H9 (cell line): Measurements from ENCODE around the gene SMC1B. TPM values are rescaled to one million over a fixed set of nuclear protein-coding genes. Genes with fewer than 3 reads are reported as not detected.

ENCODE experiments used
- DNase-seq: peaks from one replicate; pipeline ENCODE4 v3.0.0-alpha.2; 2017
- H2AFZ ChIP-seq: one replicate; pipeline ENCODE4 v1.6.1; 2013; ENCODE audit warnings: mild to moderate bottlenecking, low read length, control low read depth, moderate library complexity
- H2AK5ac ChIP-seq: 2 replicates; pipeline ENCODE4 v1.6.1; 2013; ENCODE audit warnings: low read length, control low read depth, mixed read lengths; ENCODE audit not compliant: insufficient read length
- H2BK120ac ChIP-seq: one replicate; pipeline ENCODE4 v1.6.1; 2013; ENCODE audit warnings: low read depth, mild to moderate bottlenecking, low read length, control low read depth, inconsistent platforms; ENCODE audit not compliant: poor library complexity, severe bottlenecking
- H2BK12ac ChIP-seq: 2 replicates; pipeline ENCODE4 v1.6.1; 2013; ENCODE audit warnings: low read length, control low read depth, mixed read lengths, low read depth; ENCODE audit not compliant: insufficient read length
- H2BK15ac ChIP-seq: 2 replicates; pipeline ENCODE4 v1.6.1; 2013; ENCODE audit warnings: low read depth, low read length, control low read depth
- H2BK20ac ChIP-seq: one replicate; pipeline ENCODE4 v1.6.1; 2013; ENCODE audit warnings: low read depth, mild to moderate bottlenecking, low read length, control low read depth, inconsistent platforms; ENCODE audit not compliant: poor library complexity, severe bottlenecking
- H2BK5ac ChIP-seq: 2 replicates; pipeline ENCODE4 v1.6.1; 2013; ENCODE audit warnings: low read length, control low read depth, mixed read lengths; ENCODE audit not compliant: insufficient read length
- H3K14ac ChIP-seq: 2 replicates; pipeline ENCODE4 v1.6.1; 2013; ENCODE audit warnings: low read length, control low read depth; ENCODE audit not compliant: insufficient read depth
- H3K18ac ChIP-seq: 2 replicates; pipeline ENCODE4 v1.6.1; 2013; ENCODE audit warnings: low read depth, mild to moderate bottlenecking, mixed read lengths, low read length, control low read depth; ENCODE audit not compliant: insufficient read length
- H3K23ac ChIP-seq: 2 replicates; pipeline ENCODE4 v1.6.1; 2013; ENCODE audit warnings: low read length, control low read depth, mixed read lengths, low read depth; ENCODE audit not compliant: insufficient read length
- H3K23me2 ChIP-seq: 2 replicates; pipeline ENCODE4 v1.6.1; 2013; ENCODE audit warnings: low read depth, mild to moderate bottlenecking, mixed read lengths, low read length, control low read depth; ENCODE audit not compliant: insufficient read length, poor library complexity, severe bottlenecking
- H3K27ac ChIP-seq: 2 replicates; pipeline ENCODE4 v1.5.1; 2013; ENCODE audit warnings: low read length, control low read depth, mixed read lengths, low read depth; ENCODE audit not compliant: insufficient read length
- H3K27me3 ChIP-seq: 2 replicates; pipeline ENCODE4 v1.6.1; 2013; ENCODE audit warnings: low read length, control low read depth, inconsistent platforms; ENCODE audit not compliant: insufficient read depth
- H3K4ac ChIP-seq: 2 replicates; pipeline ENCODE4 v1.6.1; 2013; ENCODE audit warnings: low read depth, mild to moderate bottlenecking, control low read depth, inconsistent platforms, low read length, moderate library complexity
- H3K4me1 ChIP-seq: 2 replicates; pipeline ENCODE4 v1.6.1; 2013; ENCODE audit warnings: low read length, control low read depth, inconsistent platforms; ENCODE audit not compliant: insufficient read depth
- H3K4me2 ChIP-seq: 2 replicates; pipeline ENCODE4 v1.6.1; 2013; ENCODE audit warnings: low read length, control low read depth, mixed read lengths; ENCODE audit not compliant: insufficient read length, insufficient read depth
- H3K56ac ChIP-seq: 2 replicates; pipeline ENCODE4 v1.6.1; 2013; ENCODE audit warnings: low read depth, mild to moderate bottlenecking, mixed read lengths, low read length, control low read depth; ENCODE audit not compliant: insufficient read length
- H3K79me1 ChIP-seq: 2 replicates; pipeline ENCODE4 v1.6.1; 2013; ENCODE audit warnings: low read depth, mild to moderate bottlenecking, moderate library complexity, low read length, control low read depth, inconsistent platforms; ENCODE audit not compliant: insufficient read depth, poor library complexity, severe bottlenecking
- H3K79me2 ChIP-seq: 2 replicates; pipeline ENCODE4 v1.6.1; 2013; ENCODE audit warnings: low read length, control low read depth, inconsistent platforms; ENCODE audit not compliant: insufficient read depth
- H3K9ac ChIP-seq: 2 replicates; pipeline ENCODE4 v1.6.1; 2013; ENCODE audit warnings: low read length, control low read depth, mixed read lengths; ENCODE audit not compliant: insufficient read length; ENCODE audit errors: extremely low read depth
- H3K9me3 ChIP-seq: one replicate; pipeline ENCODE4 v1.6.1; 2013; ENCODE audit warnings: low read depth, low read length, inconsistent platforms; ENCODE audit not compliant: control insufficient read depth
- H3T11ph ChIP-seq: one replicate; pipeline ENCODE4 v1.6.1; 2013; ENCODE audit warnings: mild to moderate bottlenecking, low read length, control low read depth, inconsistent platforms
- H4K20me1 ChIP-seq: one replicate; pipeline ENCODE4 v1.6.1; 2013; ENCODE audit not compliant: control insufficient read depth, insufficient read length, insufficient read depth
- H4K5ac ChIP-seq: 2 replicates; pipeline ENCODE4 v1.6.1; 2013; ENCODE audit warnings: low read depth, mild to moderate bottlenecking, mixed read lengths, low read length, control low read depth; ENCODE audit not compliant: insufficient read length
- H4K8ac ChIP-seq: replicated peaks from 2 replicates; pipeline ENCODE4 v1.6.1; 2013; ENCODE audit warnings: low read length, control low read depth, mixed read lengths, low read depth; ENCODE audit not compliant: insufficient read length
- H4K91ac ChIP-seq: 2 replicates; pipeline ENCODE4 v1.6.1; 2013; ENCODE audit warnings: low read depth, mild to moderate bottlenecking, moderate library complexity, mixed read lengths, low read length, control low read depth; ENCODE audit not compliant: insufficient read length
- H3K27ac Mint-ChIP-seq, 3 experiments: 2 replicates in 2 of 3; 3 replicates in 1 of 3; pipeline ENCODE4 v1.8.0; 2020 to 2021; ENCODE audit warnings: mixed read lengths in 3 of 3, mild to moderate bottlenecking in 1 of 3, moderate library complexity in 1 of 3
- H3K27me3 Mint-ChIP-seq: 2 replicates; pipeline ENCODE4 v1.8.0; 2021; ENCODE audit warnings: low read depth, mild to moderate bottlenecking, moderate library complexity, mixed read lengths
- H3K36me3 Mint-ChIP-seq, 3 experiments: 2 replicates in 2 of 3; 3 replicates in 1 of 3; pipeline ENCODE4 v1.8.0; 2020 to 2021; ENCODE audit warnings: low read depth in 3 of 3, mixed read lengths in 3 of 3; ENCODE audit not compliant: insufficient read depth in 1 of 3
- H3K4me1 Mint-ChIP-seq, 2 experiments: 2 replicates each; pipeline ENCODE4 v1.8.0; 2020; ENCODE audit warnings: mixed read lengths in 2 of 2
- H3K4me3 Mint-ChIP-seq, 2 experiments: 2 replicates in 1 of 2; 3 replicates in 1 of 2; pipeline ENCODE4 v1.8.0; 2020 to 2021; ENCODE audit warnings: mild to moderate bottlenecking in 2 of 2, mixed read lengths in 2 of 2, moderate library complexity in 1 of 2
- H3K9me3 Mint-ChIP-seq, 2 experiments: 2 replicates in 1 of 2; 3 replicates in 1 of 2; pipeline ENCODE4 v1.8.0; 2020; ENCODE audit warnings: mild to moderate bottlenecking in 2 of 2, mixed read lengths in 2 of 2, moderate library complexity in 1 of 2
- CTCF ChIP-seq: fragments of 200-600 bp; sonication (generic); conservative IDR thresholded peaks from 3 replicates; pipeline ENCODE4 v1.8.0; 2021; ENCODE audit warnings: antibody characterized with exemption, mild to moderate bottlenecking
- WGBS: extraction: QIAGEN DNeasy Blood & Tissue Kit; methylation state at CpG from one replicate; pipeline ENCODE4 v1.1.7; 2013; ENCODE audit warnings: missing lambda C conversion rate, low lambda C conversion rate, mixed read lengths; ENCODE audit not compliant: insufficient read length; ENCODE audit errors: extremely low coverage; 5-methylcytosine and 5-hydroxymethylcytosine counted together
- total RNA-seq: library from RNA; stranded (reverse); gene quantifications from 2 replicates; pipeline ENCODE4 v1.2.1, GENCODE V29; 2021

SMC1B gene
- total RNA-seq, 1 experiment from 2014 or later, result not detected

GRCh38 chr22:45334068-45334467, 79.3 kb downstream of the SMC1B start:
- Histone ChIP-seq H3K27ac (no peak overlapping the region), H3K14ac (no peak overlapping the region), H3K27me3 (no peaks in the 10 kb centered on the region), H3K18ac (no peak overlapping the region), H2BK12ac (no peak overlapping the region), H2BK120ac (no peak overlapping the region), H3K79me1 (no peaks in the 10 kb centered on the region), H3K56ac (no peak overlapping the region), H3K23ac (no peak overlapping the region), H2BK5ac (no peak overlapping the region), H3K4me2 (no peak overlapping the region), H4K20me1 (no peaks in the 10 kb centered on the region), H3K23me2 (no peaks in the 10 kb centered on the region), H3K9ac (no peak overlapping the region), H2BK15ac (no peak overlapping the region), H4K5ac (no peak overlapping the region), H4K91ac (no peak overlapping the region), H3K9me3 (no peaks in the 10 kb centered on the region), H4K8ac (no peak overlapping the region), H2AFZ (no peak overlapping the region), H3K4ac (no peak overlapping the region), H3K4me1 (no peaks in the 10 kb centered on the region), H3K79me2 (no peaks in the 10 kb centered on the region), H2AK5ac (no peak overlapping the region), H2BK20ac (no peak overlapping the region), H3T11ph (no peak overlapping the region)
- Mint-ChIP-seq H3K27ac (no peak overlapping the region; a peak in 1 of 7 replicates), H3K4me1 (0 out of 4 replicates have a peak, but pooled peaks cover 0 to 2% of the 10 kb centered on the region in 2 experiments), H3K9me3 (no peaks in the 10 kb centered on the region; a peak in 1 of 5 replicates), H3K4me3 (no peak overlapping the region), H3K27me3 (no peaks in the 10 kb centered on the region), H3K36me3 (peaks cover 6 to 79% (median 60%) of the 10 kb centered on the region in 3 experiments; a peak in 6 of 7 replicates)
- no CpG with 5 or more reads among the region's 5 CpGs for WGBS
- no peak for TF ChIP-seq CTCF
- no peak for DNase-seq
